HepG2 (cell line): ENCODE measurements around the gene SLC25A10. TPM values are rescaled to one million over a fixed set of nuclear protein-coding genes. Genes with fewer than 3 reads are reported as not detected.

Experiments used
- ATAD3A ChIP-seq: sonication (generic); formaldehyde crosslinking; IDR thresholded peaks from 2 replicates; pipeline ENCODE4 v1.4.0; 2020; ENCODE audit warnings: missing genetic modification reagents
- ATF4 ChIP-seq, 2 experiments: fragments of 450-650 bp in 1 of 2; sonication (generic) in 1 of 2; formaldehyde crosslinking; IDR thresholded peaks; 2 replicates each; pipeline versions ENCODE4 v1.5.0 to v1.8.0; 2020 to 2022; ENCODE audit warnings: mild to moderate bottlenecking in 1 of 2, missing genetic modification reagents in 1 of 2
- ATM ChIP-seq: fragments of 450-650 bp; IDR thresholded peaks from 2 replicates; pipeline ENCODE4 v1.7.1; 2017; ENCODE audit warnings: mild to moderate bottlenecking, borderline replicate concordance
- EEA1 ChIP-seq: sonication (generic); formaldehyde crosslinking; IDR thresholded peaks from 2 replicates; pipeline ENCODE4 v1.5.1; 2020; ENCODE audit warnings: mild to moderate bottlenecking, missing genetic modification reagents, borderline replicate concordance
- EED ChIP-seq: sonication (generic); formaldehyde crosslinking; IDR thresholded peaks from 2 replicates; pipeline ENCODE4 v1.5.0; 2020; ENCODE audit warnings: mild to moderate bottlenecking, missing genetic modification reagents
- HHEX ChIP-seq: IDR thresholded peaks from 2 replicates; pipeline ENCODE4 v1.6.1; 2016; ENCODE audit warnings: control low read depth
- IKZF4 ChIP-seq: sonication (generic); formaldehyde crosslinking; IDR thresholded peaks from 2 replicates; pipeline ENCODE4 v1.5.1; 2020; ENCODE audit warnings: borderline replicate concordance, mild to moderate bottlenecking, low read depth, missing genetic modification reagents; ENCODE audit errors: not compliant biosample characterization
- KAT7 ChIP-seq: IDR thresholded peaks from 2 replicates; pipeline ENCODE4 v1.6.1; 2018; ENCODE audit warnings: borderline replicate concordance, missing compliant biosample characterization
- KDM5B ChIP-seq: sonication (generic); formaldehyde crosslinking; IDR thresholded peaks from 2 replicates; pipeline ENCODE4 v1.4.0; 2020; ENCODE audit warnings: missing genetic modification reagents, mild to moderate bottlenecking, borderline replicate concordance
- MAFF ChIP-seq: IDR thresholded peaks from 2 replicates; pipeline ENCODE4 v1.6.1; 2011; ENCODE audit warnings: low read depth, low read length, improper control_type of control experiment
- NFE2L2 ChIP-seq: fragments of 150-350 bp; IDR thresholded peaks from 2 replicates; pipeline ENCODE4 v1.6.1; 2014; ENCODE audit warnings: low read length
- NFYB ChIP-seq: sonication (generic); formaldehyde crosslinking; IDR thresholded peaks from 2 replicates; pipeline ENCODE4 v1.4.0; 2020; ENCODE audit warnings: missing genetic modification reagents
- NONO ChIP-seq, 2 experiments: fragments of 450-650 bp in 1 of 2; sonication (generic) in 1 of 2; formaldehyde crosslinking in 1 of 2; IDR thresholded peaks in 1 of 2; conservative IDR thresholded peaks in 1 of 2; 2 replicates each; pipeline versions ENCODE4 v1.6.1 to v1.8.0; 2017 to 2022; ENCODE audit warnings: mild to moderate bottlenecking in 1 of 2, missing genetic modification reagents in 1 of 2, moderate library complexity in 1 of 2
- SP2 ChIP-seq: sonication (generic); formaldehyde crosslinking; IDR thresholded peaks from 2 replicates; pipeline ENCODE4 v1.5.1; 2020; ENCODE audit warnings: mild to moderate bottlenecking, missing genetic modification reagents
- TBX2 ChIP-seq: sonication (generic); formaldehyde crosslinking; IDR thresholded peaks from 2 replicates; pipeline ENCODE4 v1.5.0; 2020; ENCODE audit warnings: missing genetic modification reagents, mild to moderate bottlenecking, borderline replicate concordance
- TBX3 ChIP-seq: fragments of 450-650 bp; IDR thresholded peaks from 2 replicates; pipeline ENCODE4 v1.6.1; 2017; ENCODE audit warnings: antibody characterized with exemption, mild to moderate bottlenecking, inconsistent platforms, borderline replicate concordance
- ZBTB21 ChIP-seq: sonication (generic); formaldehyde crosslinking; IDR thresholded peaks from 2 replicates; pipeline ENCODE4 v1.4.0; 2020; ENCODE audit warnings: missing genetic modification reagents
- ZNF326 ChIP-seq: sonication (generic); formaldehyde crosslinking; IDR thresholded peaks from 2 replicates; pipeline ENCODE4 v1.4.0; 2020; ENCODE audit warnings: missing genetic modification reagents, borderline replicate concordance
- ZNF331 ChIP-seq: sonication (generic); formaldehyde crosslinking; IDR thresholded peaks from 2 replicates; pipeline ENCODE4 v1.4.0; 2020; ENCODE audit warnings: missing genetic modification reagents
- ZNF362 ChIP-seq: sonication (generic); formaldehyde crosslinking; IDR thresholded peaks from 2 replicates; pipeline ENCODE4 v1.4.0; 2020; ENCODE audit warnings: missing genetic modification reagents, mild to moderate bottlenecking, borderline replicate concordance
- ZNF460 ChIP-seq: sonication (generic); formaldehyde crosslinking; IDR thresholded peaks from 2 replicates; pipeline ENCODE4 v1.5.1; 2020; ENCODE audit warnings: missing genetic modification reagents, mild to moderate bottlenecking, borderline replicate concordance
- ZNF598 ChIP-seq: sonication (generic); formaldehyde crosslinking; IDR thresholded peaks from 2 replicates; pipeline ENCODE4 v1.5.1; 2020; ENCODE audit warnings: mild to moderate bottlenecking, missing genetic modification reagents, borderline replicate concordance
- ZNF629 ChIP-seq: sonication (generic); formaldehyde crosslinking; conservative IDR thresholded peaks from 2 replicates; pipeline ENCODE4 v1.5.0; 2020; ENCODE audit warnings: missing genetic modification reagents
- ZNF75D ChIP-seq: sonication (generic); formaldehyde crosslinking; IDR thresholded peaks from 2 replicates; pipeline ENCODE4 v1.8.1; 2023; ENCODE audit warnings: missing genetic modification reagents, mild to moderate bottlenecking, borderline replicate concordance
- ZXDC ChIP-seq: sonication (generic); formaldehyde crosslinking; IDR thresholded peaks from 2 replicates; pipeline ENCODE4 v1.5.0; 2020; ENCODE audit warnings: mild to moderate bottlenecking, missing genetic modification reagents
- polyA plus RNA-seq, 8 experiments: library from polyadenylated mRNA; depleted of rRNA in 3 of 8; stranded (reverse) in 7 of 8; unstranded in 1 of 8; fragments of >200 nt; fragmentation: Illumina TruSeq in 4 of 8; extraction: Trizol in 4 of 8; gene quantifications; 2 replicates each; pipeline versions ENCODE4 v1.2.1 to v1.2.3, GENCODE V29; 2011 to 2016; ENCODE audit warnings: low read depth in 4 of 8, missing spikeins in 1 of 8, mixed read lengths in 1 of 8; ENCODE audit not compliant: insufficient read depth in 1 of 8
- total RNA-seq, 5 experiments: library from RNA; depleted of rRNA; stranded (reverse); fragments of >200 nt; fragmentation: Illumina TruSeq; extraction: Trizol; gene quantifications; 2 replicates each; pipeline ENCODE4 v1.2.3, GENCODE V29; 2016; ENCODE audit warnings: low read depth in 1 of 5

The SLC25A10 gene
- total and polyA plus RNA-seq, 2 of the 13 experiments (the other 11 are each of a cell fraction or from before 2014, with no cell fraction given) = 46.5 to 140 TPM

- TF ChIP-seq ZNF598 (CRISPR knock-in tag) (peak; percentile 37; the same call in 1 of the 2 replicates), NONO (IDR thresholded peaks at IDR 0.05) (no peak), NONO (CRISPR knock-in tag; conservative IDR thresholded peaks at IDR 0.05) (peak; percentile 80), TBX3 (no peak), KAT7 (CRISPR knock-in tag) (no peak), HHEX (no peak), ZNF326 (peak; percentile 80; the same call in 1 of the 2 replicates), ATM (no peak), ZNF460 (no peak), ATAD3A (no peak), ZNF75D (CRISPR knock-in tag) (no peak), ZNF331 (no peak), NFE2L2 (peak; percentile 32; the same call in 1 of the 2 replicates), ZNF362 (CRISPR knock-in tag) (peak; percentile 79; the same call in 1 of the 2 replicates), EED (CRISPR knock-in tag) (no peak), KDM5B (CRISPR knock-in tag) (0 out of 2 replicates have a peak, but pooled peaks have one; percentile 4), TBX2 (peak; percentile 32; the same call in 1 of the 2 replicates), MAFF (peak; percentile 100), ZXDC (CRISPR knock-in tag) (no peak), ATF4 (CRISPR knock-in tag; IDR thresholded peaks at IDR 0.05) (no peak; a peak in 1 of 4 replicates), ZNF629 (CRISPR knock-in tag) (no peak), NFYB (0 out of 2 replicates have a peak, but pooled peaks have one; percentile 2), EEA1 (no peak), IKZF4 (CRISPR knock-in tag) (peak; percentile 69), SP2 (CRISPR knock-in tag) (no peak), ZBTB21 (CRISPR knock-in tag) (no peak)
These were observed 10.4 kb downstream of the SLC25A10 start (continued) for GRCh38 chr17:81722184-81723120.
